GM04503 (cell line): ENCODE results near the gene OGDHL.
"Not testable (repeated sequence)": the region's sequence is repeated elsewhere in the genome, so short reads cannot be mapped to it uniquely, and the experiment has no call there.

ENCODE experiments used
- DNase-seq: peaks from one replicate; pipeline ENCODE4 v3.0.0-alpha.2; 2012; ENCODE audit warnings: low read depth

The OGDHL gene

DNA sequence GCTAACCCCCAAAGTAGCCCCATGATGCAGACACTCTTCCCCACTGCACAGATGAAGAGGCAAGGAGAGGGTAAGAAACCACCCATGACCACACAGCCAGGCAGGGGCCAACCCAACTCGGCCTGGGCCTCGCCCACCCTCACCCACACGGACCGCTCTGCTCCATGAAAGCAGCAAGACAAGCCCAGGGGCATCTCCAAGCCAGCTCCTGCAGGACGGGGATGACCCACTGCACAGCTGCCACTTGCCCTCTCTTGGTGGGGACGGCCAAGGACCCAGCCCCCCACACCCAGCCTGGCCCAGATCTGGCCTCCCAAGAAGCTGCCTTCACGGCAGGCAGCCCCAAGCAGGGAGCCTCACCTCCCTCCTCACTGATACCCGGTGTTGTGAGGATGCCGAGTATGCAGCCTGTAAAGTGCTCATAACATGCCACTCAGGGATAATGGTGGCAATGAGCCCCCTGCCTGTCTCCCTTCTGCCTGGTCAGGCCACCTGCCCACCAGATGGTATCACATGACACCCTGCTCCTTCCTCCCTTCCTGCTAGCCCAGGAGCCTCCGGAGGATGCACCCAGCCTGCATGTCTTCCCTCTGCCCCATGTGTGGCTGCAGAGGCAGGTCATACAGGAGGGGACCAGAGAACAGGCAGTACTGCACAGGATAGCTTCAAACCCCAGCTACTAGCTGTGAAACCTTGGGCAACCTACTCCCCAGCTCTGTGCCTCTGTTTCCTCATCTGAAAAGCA lies 23.3 kb downstream of the OGDHL start:
- DNase-seq, result no peak

- no peak for DNase-seq
Observed at GRCh38 chr10:49737474-49738201, 24.5 kb downstream of the OGDHL start.

DNA sequence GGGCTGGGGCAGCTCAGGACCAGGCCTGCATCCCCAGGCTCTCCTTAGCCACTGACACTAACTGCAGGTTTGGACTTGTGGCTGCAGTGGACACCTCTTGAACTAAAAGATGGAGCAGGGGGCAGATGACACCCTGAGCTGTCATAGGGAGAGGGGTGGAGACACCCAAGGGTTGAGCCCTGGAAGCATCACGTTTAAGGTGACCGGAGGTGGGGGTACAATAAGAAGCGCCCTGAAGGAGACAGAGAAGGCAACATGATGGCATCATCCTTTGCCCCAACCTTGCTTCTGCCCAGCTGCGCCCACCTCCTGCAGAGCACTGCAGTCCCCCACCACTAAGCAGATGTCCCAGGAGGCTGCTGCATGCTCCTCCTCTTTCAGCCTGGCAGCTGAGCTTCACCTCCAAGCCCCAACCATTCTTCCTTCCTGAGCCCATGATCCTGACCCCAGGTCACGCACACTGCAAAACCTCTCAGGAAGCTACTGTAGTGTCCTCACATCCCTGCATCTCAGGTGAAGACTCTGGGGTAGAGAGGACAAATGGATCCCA lies 25.5 kb downstream of the OGDHL start:
- DNase-seq, result no peak

GRCh38 chr10:49735848-49736563 lies 26.1 kb downstream of the OGDHL start:
- no peak for DNase-seq

GRCh38 chr10:49735161-49735560 lies 27.0 kb downstream of the OGDHL start:
- no peak for DNase-seq

DNA sequence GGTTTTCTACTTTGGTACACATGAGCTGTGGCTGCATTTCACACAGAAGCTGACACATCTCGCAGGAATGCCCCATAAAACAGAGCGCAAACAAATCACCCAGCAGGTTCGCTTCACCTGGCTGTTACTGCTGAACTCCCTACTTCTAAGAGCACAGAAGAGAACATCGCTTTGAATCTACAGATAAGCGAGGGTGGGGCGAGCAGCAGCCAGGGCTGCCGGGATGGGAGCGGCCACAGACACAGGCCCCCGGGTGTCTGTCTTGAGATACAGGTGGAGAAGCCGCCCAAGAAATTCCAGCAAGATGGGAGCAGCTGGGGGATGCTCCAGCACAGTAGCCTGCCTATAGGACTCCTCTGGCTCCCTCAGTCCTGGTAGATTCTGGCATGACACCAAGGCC lies 27.4 kb downstream of the OGDHL start:
- no peak for DNase-seq

- DNase-seq, result no peak
Observed at GRCh38 chr10:49733866-49734265, 28.3 kb downstream of the OGDHL start.

DNA sequence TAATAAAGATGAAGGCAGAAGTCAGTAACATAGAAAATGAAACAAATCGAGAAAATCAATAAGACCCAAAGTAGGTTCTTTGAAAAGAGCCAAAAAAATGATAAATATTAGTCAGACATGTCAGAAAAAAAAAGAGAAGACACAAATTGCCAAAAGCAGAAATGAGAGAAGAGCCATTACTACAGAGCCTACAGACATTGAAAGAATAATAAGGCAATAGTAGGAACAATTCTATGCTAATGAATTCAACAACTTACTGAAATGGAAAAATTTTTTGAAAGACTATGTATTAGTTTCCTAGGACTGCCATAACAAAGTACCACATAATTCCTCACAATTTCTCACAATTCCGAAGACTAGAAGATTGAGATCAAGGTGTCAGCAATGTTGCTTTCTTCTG lies 35.5 kb downstream of the OGDHL start:
- DNase-seq, result no peak

DNA sequence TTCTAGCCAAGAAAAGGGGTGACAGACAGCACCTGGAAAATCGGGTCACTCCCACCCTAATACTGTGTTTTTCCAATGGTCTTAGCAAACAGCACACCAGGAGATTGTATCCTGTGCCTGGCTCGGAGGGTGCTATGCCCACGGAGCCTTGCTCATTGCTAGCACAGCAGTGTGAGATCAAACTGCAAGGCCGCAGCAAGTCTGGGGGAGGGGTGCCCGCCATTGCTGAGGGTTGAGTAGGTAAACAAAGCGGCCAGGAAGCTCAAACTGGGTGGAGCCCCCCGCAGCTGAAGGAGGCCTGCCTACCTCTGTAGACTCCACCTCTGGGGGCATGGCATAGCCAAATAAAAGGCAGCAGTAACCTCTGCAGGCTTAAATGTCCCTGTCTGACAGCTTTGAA lies 47.0 kb downstream of the OGDHL start:
- not testable (repeated sequence) for DNase-seq

DNA sequence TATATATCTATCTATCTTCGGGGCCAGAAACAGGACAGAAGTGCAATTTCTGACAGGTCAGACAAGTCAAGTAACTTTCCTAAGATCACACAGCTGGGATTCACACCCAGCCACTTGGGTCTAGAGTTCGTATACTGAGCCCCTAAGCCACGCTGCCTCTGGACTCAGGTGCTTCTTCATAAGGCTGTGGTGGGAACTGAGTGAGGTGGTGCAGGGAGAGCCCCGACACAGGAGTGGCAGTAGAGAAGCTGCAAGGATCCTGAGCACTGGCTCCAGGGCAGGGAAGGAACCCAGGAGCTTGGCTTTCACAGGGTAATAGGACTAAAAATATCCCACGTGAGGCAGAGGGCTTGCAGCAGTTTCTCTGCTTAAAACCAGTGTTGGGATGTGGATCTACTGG lies 48.9 kb downstream of the OGDHL start:
- no peak for DNase-seq

DNA sequence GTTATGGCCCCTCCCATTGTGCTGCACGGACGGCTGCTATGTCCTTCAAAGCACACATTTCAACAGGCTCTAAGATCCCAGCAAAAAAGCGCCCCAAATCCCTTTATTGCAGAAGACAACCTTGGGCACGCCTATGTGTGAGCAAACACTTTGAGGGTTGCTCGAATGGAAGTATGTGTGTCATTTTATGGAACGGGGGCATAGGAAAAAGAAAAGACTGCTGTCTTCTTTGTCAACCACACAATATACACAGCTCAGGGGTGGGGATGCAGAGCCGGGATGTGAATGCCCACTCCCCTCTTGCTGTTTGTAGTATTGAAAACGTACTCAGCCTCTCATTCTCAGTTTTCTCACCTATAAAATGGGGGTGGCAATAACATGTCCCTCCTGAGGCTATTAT lies 50.6 kb downstream of the OGDHL start:
- DNase-seq, result no peak

DNA sequence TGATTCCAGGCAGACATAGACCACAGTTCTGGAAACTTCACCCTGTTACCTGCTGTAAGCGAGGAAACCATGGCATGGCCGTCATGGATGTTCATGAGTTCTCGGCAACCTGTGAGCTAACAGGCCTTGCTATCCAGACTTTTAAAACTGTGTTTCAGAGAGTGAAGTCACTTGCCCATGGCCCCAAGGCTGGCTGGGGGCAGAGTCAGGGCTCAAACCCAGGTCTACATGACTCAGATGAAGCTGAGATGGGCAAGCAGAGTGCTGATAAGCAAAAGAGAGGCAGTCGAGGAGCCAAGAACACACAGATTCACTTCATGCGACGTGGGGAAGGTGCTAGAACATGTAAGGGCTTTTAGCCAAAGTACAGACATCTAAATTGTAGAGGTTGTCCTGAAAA lies 51.2 kb downstream of the OGDHL start:
- DNase-seq, result no peak

GRCh38 chr10:49709934-49710333 lies 52.2 kb downstream of the OGDHL start:
- no peak for DNase-seq

DNA sequence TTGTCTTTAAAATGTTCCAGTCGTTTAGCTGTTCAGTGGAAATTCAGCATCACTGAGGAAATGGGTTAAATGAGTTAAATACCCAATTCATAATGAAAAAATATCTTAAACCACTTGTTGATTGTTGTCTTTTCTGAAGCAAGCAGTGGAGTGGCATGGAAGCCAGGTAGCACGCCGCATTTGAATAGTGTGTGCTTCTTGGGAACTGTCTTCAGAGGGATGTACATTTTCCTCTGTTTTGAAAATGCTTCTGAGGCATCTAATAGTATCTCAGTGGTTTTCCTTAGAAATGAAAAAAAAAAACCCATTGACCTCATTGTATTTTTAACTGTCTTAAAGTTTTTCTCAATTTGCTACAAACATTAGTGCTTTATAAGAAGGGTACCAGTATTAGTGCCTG lies 54.5 kb downstream of the OGDHL start:
- no peak for DNase-seq

DNA sequence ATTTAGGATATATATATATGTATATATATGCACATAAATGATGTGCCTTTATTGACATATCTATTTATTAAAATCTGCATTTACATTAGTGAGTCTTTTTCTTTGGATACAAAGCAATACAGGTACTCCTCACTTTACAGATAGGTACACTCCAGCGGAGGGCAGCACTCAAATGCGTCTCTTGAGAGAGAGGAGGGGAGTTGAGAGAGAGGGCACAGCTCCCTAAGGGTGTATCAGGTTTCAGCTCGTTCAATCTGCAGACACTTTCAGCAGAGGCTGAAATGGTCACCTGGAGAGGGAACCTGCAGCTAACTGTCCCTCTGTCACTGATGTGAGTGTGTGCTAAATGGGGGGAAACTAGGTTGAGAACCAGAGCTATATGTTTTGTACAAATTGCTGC lies 61.1 kb downstream of the OGDHL start:
- DNase-seq, result no peak

- DNase-seq, result no peak
Observed at GRCh38 chr10:49700211-49700610, 61.9 kb downstream of the OGDHL start.

- DNase-seq, result no peak
Observed at GRCh38 chr10:49698679-49699078, 63.4 kb downstream of the OGDHL start.

DNA sequence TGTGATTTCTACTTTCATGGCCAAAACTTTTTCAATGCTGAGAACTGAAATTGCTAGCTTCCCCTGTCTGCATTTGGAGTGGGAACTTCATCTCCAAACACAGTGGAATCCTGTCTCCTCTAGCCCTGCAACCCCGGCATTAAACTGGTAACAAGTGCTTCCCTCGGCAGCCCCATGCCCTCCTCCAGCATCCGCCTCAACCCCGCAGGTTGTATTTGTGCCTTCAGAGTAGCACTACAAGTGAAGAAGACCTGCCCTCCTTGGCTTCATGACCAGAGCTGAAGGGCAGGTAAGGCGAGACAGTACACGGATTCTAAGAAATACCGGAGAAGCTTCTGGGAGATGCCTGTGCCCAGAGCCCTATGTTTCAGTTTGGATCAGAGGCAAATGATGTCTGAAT lies 65.8 kb downstream of the OGDHL start:
- no peak for DNase-seq

DNA sequence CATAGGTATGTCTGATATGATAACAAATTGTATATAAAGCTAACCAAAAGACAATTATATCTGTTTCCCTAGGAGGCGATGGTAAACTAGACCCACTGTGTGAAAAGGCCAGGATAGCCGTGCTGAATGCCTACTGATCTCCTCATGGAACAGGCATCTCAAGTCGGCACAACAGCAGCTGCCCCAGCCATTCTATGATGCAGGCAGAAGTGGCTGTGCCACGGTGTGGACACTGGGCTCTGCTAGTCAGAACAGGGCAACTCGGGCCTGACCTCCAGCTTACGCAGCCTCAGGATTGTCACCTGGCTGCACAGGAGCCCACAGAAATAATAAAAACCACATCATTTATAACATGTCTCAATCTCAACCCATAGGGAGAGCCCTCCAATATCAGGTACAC lies 67.7 kb downstream of the OGDHL start:
- DNase-seq, result no peak

GRCh38 chr10:49691588-49691987 lies 70.5 kb downstream of the OGDHL start:
- DNase-seq, result no peak

DNA sequence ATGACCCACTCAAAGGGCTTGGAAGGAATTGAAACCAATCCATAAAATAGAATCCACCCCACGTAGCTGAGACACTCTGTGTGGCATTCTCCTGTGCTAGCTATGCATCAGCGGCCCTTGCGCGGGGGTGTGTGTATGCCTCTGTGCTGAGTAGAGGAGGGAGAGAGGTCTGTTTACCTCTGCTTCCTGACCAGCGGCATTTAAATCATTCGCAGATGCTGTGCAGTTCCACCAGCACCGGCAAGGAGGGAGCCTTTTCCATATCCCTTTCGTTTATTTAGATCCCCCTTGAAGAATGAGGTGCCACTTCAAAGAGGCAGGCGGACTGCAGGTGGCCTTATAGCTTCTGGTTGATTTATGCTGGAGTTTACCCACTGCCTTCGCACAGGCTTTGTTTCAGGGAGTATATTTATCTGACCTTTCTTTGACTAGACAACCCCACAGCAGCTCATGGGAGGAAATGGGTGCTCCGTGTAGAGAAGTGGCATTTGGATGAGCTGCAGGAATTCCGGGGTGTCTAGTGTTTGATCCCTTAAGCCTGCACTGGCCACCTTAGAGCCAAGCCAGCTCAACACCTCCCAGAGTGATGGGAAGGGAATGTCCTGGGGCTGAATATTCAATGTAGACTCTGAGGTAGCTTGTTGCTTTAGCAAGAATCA lies 71.3 kb downstream of the OGDHL start:
- DNase-seq, result no peak

DNA sequence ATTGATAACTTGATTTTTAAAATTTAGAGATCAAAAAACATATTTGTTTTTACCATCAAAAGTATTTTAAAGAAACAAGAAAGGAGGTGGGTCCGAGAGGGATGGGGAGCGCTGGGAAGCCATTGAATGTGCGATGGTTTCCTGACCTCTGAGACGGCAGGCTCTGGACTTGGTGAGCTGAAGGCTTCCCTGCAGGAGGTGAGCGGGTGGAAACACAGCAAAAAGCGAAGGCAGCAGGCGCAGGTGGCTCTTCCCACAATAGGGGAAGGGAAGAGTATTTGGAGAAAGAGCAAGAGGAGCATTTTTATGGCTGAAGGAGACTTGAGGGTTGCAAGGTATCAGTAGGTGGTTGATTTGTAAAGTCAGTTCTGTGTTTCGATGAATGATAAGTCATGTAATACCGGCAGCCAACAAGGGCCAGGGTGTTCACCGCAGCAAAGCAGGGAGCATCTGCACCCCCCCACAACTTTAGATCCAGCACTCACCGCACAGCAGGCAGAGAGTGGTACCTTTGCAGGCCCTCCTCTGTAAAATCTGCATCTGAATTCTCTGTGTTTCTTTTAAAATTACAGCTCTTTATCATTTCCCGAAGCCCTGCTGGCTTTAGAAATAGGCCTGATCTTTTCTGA lies 72.1 kb downstream of the OGDHL start:
- no peak for DNase-seq
